Osteocyte (in vitro differentiated cells): ENCODE results near the gene ACTR3. TPM values are rescaled to one million over a fixed set of nuclear protein-coding genes. Genes with fewer than 3 reads are reported as not detected.

Experiments used
- DNase-seq: peaks from one replicate; pipeline ENCODE4 v3.0.0; 2021; ENCODE audit warnings: mixed read lengths; ENCODE audit not compliant: unreplicated experiment; ENCODE audit errors: extremely low spot score
- H3K27ac Mint-ChIP-seq: one replicate; pipeline ENCODE4 v1.8.0; 2021; ENCODE audit warnings: mild to moderate bottlenecking, mixed read lengths; ENCODE audit not compliant: unreplicated experiment
- H3K27me3 Mint-ChIP-seq: one replicate; pipeline ENCODE4 v1.8.0; 2021; ENCODE audit warnings: mixed read lengths; ENCODE audit not compliant: unreplicated experiment
- H3K36me3 Mint-ChIP-seq: one replicate; pipeline ENCODE4 v1.8.0; 2021; ENCODE audit warnings: mixed read lengths; ENCODE audit not compliant: unreplicated experiment
- H3K4me1 Mint-ChIP-seq: one replicate; pipeline ENCODE4 v1.8.0; 2021; ENCODE audit warnings: mixed read lengths; ENCODE audit not compliant: unreplicated experiment
- H3K4me3 Mint-ChIP-seq: one replicate; pipeline ENCODE4 v1.8.0; 2021; ENCODE audit warnings: mild to moderate bottlenecking, moderate library complexity, mixed read lengths; ENCODE audit not compliant: unreplicated experiment
- H3K9me3 Mint-ChIP-seq: one replicate; pipeline ENCODE4 v1.8.0; 2021; ENCODE audit warnings: mixed read lengths; ENCODE audit not compliant: unreplicated experiment
- CTCF ChIP-seq: fragments of 200-600 bp; sonication (generic); IDR thresholded peaks from 2 replicates; pipeline ENCODE4 v1.5.0; 2021; ENCODE audit warnings: antibody characterized with exemption, mild to moderate bottlenecking, moderate library complexity
- total RNA-seq: library from RNA; stranded (reverse); gene quantifications from 2 replicates; pipeline ENCODE4 v1.2.1, GENCODE V29; 2021

The ACTR3 gene
- total RNA-seq, 1 donor from 2014 or later = 255 TPM

- H3K27me3 Mint-ChIP-seq = no peaks in the 10 kb centered on the region
- H3K4me1 Mint-ChIP-seq = no peaks in the 10 kb centered on the region
- peaks cover 2% of the 10 kb centered on the region for H3K36me3 Mint-ChIP-seq
- no peak overlapping the region for H3K4me3 Mint-ChIP-seq
- no peak overlapping the region for H3K27ac Mint-ChIP-seq
- H3K9me3 Mint-ChIP-seq = no peaks in the 10 kb centered on the region
- no peak for TF ChIP-seq CTCF
- peak; percentile 69 for DNase-seq
These were observed 107.0 kb downstream of the ACTR3 start for GRCh38 chr2:113996671-113997594.

GRCh38 chr2:114001152-114001551, 111.3 kb downstream of the ACTR3 start:
- Mint-ChIP-seq H3K27ac (no peak overlapping the region), H3K36me3 (no peaks in the 10 kb centered on the region), H3K27me3 (no peaks in the 10 kb centered on the region), H3K4me1 (no peaks in the 10 kb centered on the region), H3K4me3 (no peak overlapping the region), H3K9me3 (no peaks in the 10 kb centered on the region)
- peak; percentile 71 for DNase-seq
- no peak for TF ChIP-seq CTCF

GRCh38 chr2:114001937-114002336, 112.0 kb downstream of the ACTR3 start:
- no peak for TF ChIP-seq CTCF
- H3K27me3 Mint-ChIP-seq = no peaks in the 10 kb centered on the region
- H3K9me3 Mint-ChIP-seq = no peaks in the 10 kb centered on the region
- H3K4me1 Mint-ChIP-seq = no peaks in the 10 kb centered on the region
- H3K36me3 Mint-ChIP-seq = no peaks in the 10 kb centered on the region
- peak; percentile 34 for DNase-seq
- H3K4me3 Mint-ChIP-seq = no peak overlapping the region
- H3K27ac Mint-ChIP-seq = no peak overlapping the region

DNA sequence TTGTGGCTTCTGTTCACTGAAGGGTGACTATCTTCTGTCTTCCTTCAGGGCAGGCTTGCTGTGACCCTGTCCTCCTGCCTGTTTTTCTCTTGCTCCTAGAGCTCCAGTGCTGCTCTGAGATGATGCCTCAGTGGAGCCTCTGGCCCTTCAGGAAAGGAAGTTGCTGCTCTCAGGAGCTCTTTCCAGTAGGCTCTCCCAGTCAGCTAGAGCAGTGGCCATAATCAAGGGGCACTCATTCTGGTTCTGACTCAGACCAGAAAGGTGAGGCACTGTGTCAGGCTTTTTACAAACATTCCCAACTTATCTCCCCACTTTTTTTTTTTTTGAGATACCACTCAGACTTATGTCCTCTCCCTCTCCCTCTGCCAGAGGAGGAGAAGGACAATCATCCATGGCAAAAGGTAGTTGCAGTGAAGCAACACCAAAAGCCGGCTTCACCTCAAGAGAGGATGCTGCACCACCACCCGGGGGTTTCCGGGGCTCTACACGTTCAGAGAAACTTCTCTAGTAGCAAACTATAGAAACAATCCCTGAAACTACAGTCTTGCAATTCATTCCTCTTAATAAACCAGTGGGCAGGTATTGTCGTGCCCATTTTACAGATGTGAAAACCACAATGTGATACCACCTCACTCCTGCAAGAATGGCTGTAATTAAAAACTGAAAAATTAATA, 115.4 kb downstream of the ACTR3 start:
- no peaks in the 10 kb centered on the region for H3K9me3 Mint-ChIP-seq
- TF ChIP-seq CTCF = no peak
- no peaks in the 10 kb centered on the region for H3K4me1 Mint-ChIP-seq
- H3K27me3 Mint-ChIP-seq = peaks cover 6% of the 10 kb centered on the region
- H3K36me3 Mint-ChIP-seq = no peaks in the 10 kb centered on the region
- no peak for DNase-seq
- no peak overlapping the region for H3K4me3 Mint-ChIP-seq
- no peak overlapping the region for H3K27ac Mint-ChIP-seq

GRCh38 chr2:114006460-114006859, 116.6 kb downstream of the ACTR3 start:
- H3K27ac Mint-ChIP-seq = no peak overlapping the region
- H3K36me3 Mint-ChIP-seq = no peaks in the 10 kb centered on the region
- no peaks in the 10 kb centered on the region for H3K4me1 Mint-ChIP-seq
- no peak for TF ChIP-seq CTCF
- no peak for DNase-seq
- peaks cover 6% of the 10 kb centered on the region for H3K27me3 Mint-ChIP-seq
- no peak overlapping the region for H3K4me3 Mint-ChIP-seq
- no peaks in the 10 kb centered on the region for H3K9me3 Mint-ChIP-seq
